PC-9 (cell line): ENCODE measurements around the gene ANKRD33. TPM values are rescaled to one million over a fixed set of nuclear protein-coding genes. Genes with fewer than 3 reads are reported as not detected.

ENCODE experiments used
- BruUV-seq: library from RNA; stranded (reverse); fragments of 400-500 nt; replicated peaks from 2 replicates; lab custom pipeline; 2021; lab: Mats Ljungman, UMichigan
- CTCF ChIA-PET: fragments of 300-600 bp; sonication (Branson Sonifier 250); formaldehyde crosslinking; loops from one replicate; lab custom pipeline; 2022; ENCODE audit warnings: antibody characterized with exemption; lab: Charles Lee
- POLR2A ChIA-PET: fragments of 300-600 bp; sonication (Branson Sonifier 250); formaldehyde crosslinking; loops from one replicate; lab custom pipeline; 2022; ENCODE audit warnings: antibody characterized with exemption; ENCODE audit not compliant: unreplicated experiment; lab: Charles Lee
- DNase-seq, 2 experiments: peaks; one replicate each; pipeline versions ENCODE4 v3.0.0 to v3.0.0-alpha.2; 2015 to 2022; ENCODE audit warnings: mixed read lengths in 1 of 2
- H2AFZ ChIP-seq: fragments of 200-600 bp; sonication (generic); 2 replicates; pipeline ENCODE4 v1.8.1; 2017; ENCODE audit warnings: antibody characterized with exemption
- H3F3A ChIP-seq: fragments of 200-600 bp; sonication (generic); 2 replicates; pipeline ENCODE4 v1.8.1; 2017; ENCODE audit warnings: antibody characterized with exemption, mild to moderate bottlenecking, low read depth; ENCODE audit not compliant: insufficient read depth
- H3K27ac ChIP-seq: fragments of 200-600 bp; sonication (generic); 2 replicates; pipeline ENCODE4 v1.6.1; 2016; ENCODE audit warnings: mixed run types
- H3K27me3 ChIP-seq: fragments of 200-600 bp; sonication (generic); 2 replicates; pipeline ENCODE4 v1.6.1; 2016; ENCODE audit warnings: low read depth, mixed run types; ENCODE audit not compliant: insufficient read depth
- H3K36me3 ChIP-seq: fragments of 200-600 bp; sonication (generic); 2 replicates; pipeline ENCODE4 v1.6.1; 2016; ENCODE audit warnings: low read depth, mixed run types
- H3K4me1 ChIP-seq: fragments of 200-600 bp; sonication (generic); replicated peaks from 2 replicates; pipeline ENCODE4 v1.6.1; 2016; ENCODE audit warnings: mixed run types; ENCODE audit not compliant: insufficient read depth
- H3K4me2 ChIP-seq: fragments of 200-600 bp; sonication (generic); 2 replicates; pipeline ENCODE4 v1.6.1; 2017; ENCODE audit warnings: mixed run types
- H3K4me3 ChIP-seq: fragments of 200-600 bp; sonication (generic); 2 replicates; pipeline ENCODE4 v1.6.1; 2016; ENCODE audit warnings: mixed run types
- H3K79me2 ChIP-seq: fragments of 200-600 bp; sonication (generic); 2 replicates; pipeline ENCODE4 v1.6.1; 2017; ENCODE audit warnings: low read depth, mixed run types
- H3K9me2 ChIP-seq: fragments of 200-600 bp; sonication (generic); 2 replicates; pipeline ENCODE4 v1.8.1; 2017; ENCODE audit warnings: mild to moderate bottlenecking; ENCODE audit not compliant: insufficient read depth
- H3K9me3 ChIP-seq: fragments of 200-600 bp; sonication (generic); 2 replicates; pipeline ENCODE4 v1.8.1; 2016; ENCODE audit warnings: low read depth; ENCODE audit not compliant: insufficient read depth
- H4K20me1 ChIP-seq: fragments of 200-600 bp; sonication (generic); 2 replicates; pipeline ENCODE4 v1.8.1; 2017; ENCODE audit not compliant: insufficient read depth
- CTCF ChIP-seq: fragments of 200-600 bp; sonication (generic); conservative IDR thresholded peaks from 2 replicates; pipeline ENCODE4 v1.6.1; 2017; ENCODE audit warnings: mixed run types, antibody characterized with exemption, mild to moderate bottlenecking, moderate library complexity
- EZH2 ChIP-seq: fragments of 200-600 bp; sonication (generic); IDR thresholded peaks from 2 replicates; pipeline ENCODE4 v1.8.0; 2017; ENCODE audit warnings: antibody characterized with exemption, low read depth
- intact Hi-C: fragments of 100-400 bp; cut with micrococcal nuclease; formaldehyde crosslinking; loops from one replicate; pipeline ENCODE4 v1.10.0; 2022; ENCODE audit not compliant: unreplicated experiment
- total RNA-seq: library from RNA; stranded (reverse); gene quantifications from 2 replicates; pipeline ENCODE4 v1.2.3, GENCODE V29; 2021

Gene ANKRD33
- total RNA-seq, 1 experiment from 2014 or later, result not detected

GRCh38 chr12:51862947-51863346 lies 25.0 kb upstream of the ANKRD33 start:
- no peak for DNase-seq
- H3K4me2 ChIP-seq, result no peak overlapping the region
- no peak overlapping the region for H3K27ac ChIP-seq
- POLR2A ChIA-PET, result no interaction called here
- intact Hi-C loops, result no loop called here
- H3K27me3 ChIP-seq, result peaks cover 88% of the 10 kb centered on the region
- no peak overlapping the region for H3K4me3 ChIP-seq
- H3K9me2 ChIP-seq, result no peaks in the 10 kb centered on the region
- H3K36me3 ChIP-seq, result no peaks in the 10 kb centered on the region
- no peaks in the 10 kb centered on the region for H3K79me2 ChIP-seq
- H4K20me1 ChIP-seq, result no peaks in the 10 kb centered on the region
- CTCF ChIA-PET, result no interaction called here
- H3K4me1 ChIP-seq, result no peaks in the 10 kb centered on the region
- no peaks in the 10 kb centered on the region for H3K9me3 ChIP-seq
- H3F3A ChIP-seq, result no peaks in the 10 kb centered on the region
- BruUV-seq, result no TSS peak
- H2AFZ ChIP-seq, result no peak overlapping the region
- TF ChIP-seq EZH2 (no peak), CTCF (no peak)

GRCh38 chr12:51863363-51863932 lies 24.5 kb upstream of the ANKRD33 start:
- Histone ChIP-seq H3K9me2 (no peaks in the 10 kb centered on the region), H3K36me3 (no peaks in the 10 kb centered on the region), H3K27ac (no peak overlapping the region), H3K79me2 (no peaks in the 10 kb centered on the region), H2AFZ (no peak overlapping the region), H4K20me1 (no peaks in the 10 kb centered on the region), H3K9me3 (no peaks in the 10 kb centered on the region), H3K4me3 (no peak overlapping the region), H3F3A (no peaks in the 10 kb centered on the region), H3K27me3 (peaks cover 90% of the 10 kb centered on the region), H3K4me2 (no peak overlapping the region), H3K4me1 (no peaks in the 10 kb centered on the region)
- BruUV-seq, result no TSS peak
- no peak for DNase-seq
- no peak for TF ChIP-seq EZH2
- TF ChIP-seq CTCF, result no peak
- intact Hi-C loops, result no loop called here
- POLR2A ChIA-PET, result interaction anchor here (0.5 kb wide), 1 partner anchor 415 kb away, joined by 3 read pairs; no protein-coding TSS in a partner anchor
- CTCF ChIA-PET, result no interaction called here

- Histone ChIP-seq H3F3A (no peaks in the 10 kb centered on the region), H3K27me3 (peaks cover 92% of the 10 kb centered on the region), H3K4me3 (no peak overlapping the region), H2AFZ (no peak overlapping the region), H3K79me2 (no peaks in the 10 kb centered on the region), H3K9me3 (no peaks in the 10 kb centered on the region), H3K4me2 (no peak overlapping the region), H3K4me1 (no peaks in the 10 kb centered on the region), H3K36me3 (no peaks in the 10 kb centered on the region), H4K20me1 (no peaks in the 10 kb centered on the region), H3K9me2 (no peaks in the 10 kb centered on the region), H3K27ac (no peak overlapping the region)
- CTCF ChIA-PET, result no interaction called here
- TF ChIP-seq EZH2 (no peak), CTCF (no peak)
- POLR2A ChIA-PET, result interaction anchor here (0.5 kb wide), 1 partner anchor 416 kb away, joined by 3 read pairs; no protein-coding TSS in a partner anchor
- DNase-seq, result no peak
- BruUV-seq, result no TSS peak
- intact Hi-C loops, result no loop called here
Observed at GRCh38 chr12:51863933-51864832, 23.7 kb upstream of the ANKRD33 start.
